Measurements from ENCODE around the gene AQP3. TPM values are rescaled to one million over a fixed set of nuclear protein-coding genes. Genes with fewer than 3 reads are reported as not detected.

The AQP3 gene
- polyA plus RNA-seq, 1 experiment: 0.47 TPM

DNA sequence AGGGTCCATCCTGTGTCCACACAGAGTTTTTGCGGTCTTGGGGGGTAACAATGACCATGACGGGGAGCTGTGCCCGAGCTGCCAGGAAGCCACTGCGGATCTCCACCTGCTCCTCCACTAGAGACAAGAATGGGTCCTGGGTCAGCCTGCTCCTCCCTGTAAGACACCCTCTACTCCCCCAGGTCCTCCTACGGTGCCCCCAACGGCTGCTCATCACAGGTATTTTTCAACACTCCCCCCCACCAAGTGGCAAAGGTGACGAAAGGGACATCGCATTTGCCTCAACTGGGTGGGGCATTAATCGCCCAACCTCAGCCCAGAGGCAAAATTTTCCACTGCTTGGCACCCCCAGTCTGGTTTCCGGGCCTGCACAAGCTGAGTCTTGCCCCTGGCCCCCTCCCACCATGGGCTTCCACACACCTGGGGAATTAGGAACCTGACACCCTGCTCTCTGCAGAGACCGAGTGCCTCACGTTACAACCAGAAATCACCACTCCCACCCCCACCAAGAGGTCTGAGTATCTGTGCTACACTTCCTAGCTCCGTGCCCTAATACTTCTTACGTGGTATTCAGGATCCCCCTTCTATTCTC is 16.7 kb upstream of the AQP3 start:
- no peak for TF ChIP-seq CTCF (IDR thresholded peaks at IDR 0.05; ENCODE audit: insufficient read depth, low read depth, low read length)
- ChIA-PET CTCF (interaction anchor here (0.7 to 8.1 kb wide), 7 partner anchors 10 to 144 kb away, joined by 3 to 70 read pairs (median 5); partner anchors contain the start of gene NOL6), POLR2A (interaction anchor here (0.6 kb wide), 1 partner anchor 8 kb away, joined by 6 read pairs; no protein-coding TSS in a partner anchor)
- no peaks in the 10 kb centered on the region for H3K27me3 ChIP-seq (ENCODE audit: control insufficient read depth, insufficient read depth, low read length)
- DNase-seq (ENCODE audit: low read depth): no peak
- peaks cover 66% of the 10 kb centered on the region for H3K36me3 ChIP-seq (ENCODE audit: control insufficient read depth, insufficient read depth, low read length)
- no peak overlapping the region for H3K4me3 ChIP-seq (ENCODE audit: low read depth, low read length)

GRCh38 chr9:33463151-33463550 is 15.8 kb upstream of the AQP3 start:
- no peak for DNase-seq (ENCODE audit: low read depth)
- H3K36me3 ChIP-seq (ENCODE audit: control insufficient read depth, insufficient read depth, low read length): peaks cover 57% of the 10 kb centered on the region
- CTCF ChIA-PET: interaction anchor here (0.9 to 8.1 kb wide), 4 partner anchors 9 to 143 kb away, joined by 3 to 70 read pairs (median 4); no protein-coding TSS in a partner anchor

DNA sequence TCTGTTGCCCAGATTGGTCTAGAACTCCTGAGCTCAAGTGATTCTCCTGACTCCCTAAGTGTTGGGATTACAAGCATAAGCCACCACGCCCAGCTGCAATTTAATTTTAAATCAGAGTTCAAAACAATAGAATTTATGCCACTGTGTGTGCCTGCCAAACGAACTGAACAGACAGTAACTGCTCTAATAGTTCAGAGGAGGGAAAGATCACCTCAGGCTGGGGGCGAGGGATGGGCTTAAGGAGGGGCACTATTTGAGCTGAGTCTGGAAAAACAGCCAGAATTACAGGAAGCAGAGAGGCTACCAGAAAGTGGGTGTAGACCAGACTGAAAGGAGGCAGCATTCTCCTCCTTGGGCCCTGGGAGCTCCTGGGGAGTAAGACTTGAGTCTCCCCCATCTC is 14.1 kb upstream of the AQP3 start:
- Histone ChIP-seq H3K27me3 (ENCODE audit: control insufficient read depth, insufficient read depth, low read length) (no peaks in the 10 kb centered on the region), H3K4me3 (ENCODE audit: low read depth, low read length) (no peak overlapping the region), H3K36me3 (ENCODE audit: control insufficient read depth, insufficient read depth, low read length) (peaks cover 47% of the 10 kb centered on the region)
- no peak for DNase-seq (ENCODE audit: low read depth)
- no peak for TF ChIP-seq CTCF (IDR thresholded peaks at IDR 0.05; ENCODE audit: insufficient read depth, low read depth, low read length)
- ChIA-PET POLR2A (no interaction called here), CTCF (interaction anchor here (0.7 to 8.1 kb wide), 4 partner anchors 9 to 86 kb away, joined by 3 to 70 read pairs (median 4); no protein-coding TSS in a partner anchor)

More at GRCh38 chr9:33463151-33463550, 15.8 kb upstream of the AQP3 start:
- Histone ChIP-seq H3K27me3 (ENCODE audit: control insufficient read depth, insufficient read depth, low read length) (no peaks in the 10 kb centered on the region), H3K4me3 (ENCODE audit: low read depth, low read length) (no peak overlapping the region)
- POLR2A ChIA-PET: no interaction called here
- TF ChIP-seq CTCF (IDR thresholded peaks at IDR 0.05; ENCODE audit: insufficient read depth, low read depth, low read length): no peak

DNA sequence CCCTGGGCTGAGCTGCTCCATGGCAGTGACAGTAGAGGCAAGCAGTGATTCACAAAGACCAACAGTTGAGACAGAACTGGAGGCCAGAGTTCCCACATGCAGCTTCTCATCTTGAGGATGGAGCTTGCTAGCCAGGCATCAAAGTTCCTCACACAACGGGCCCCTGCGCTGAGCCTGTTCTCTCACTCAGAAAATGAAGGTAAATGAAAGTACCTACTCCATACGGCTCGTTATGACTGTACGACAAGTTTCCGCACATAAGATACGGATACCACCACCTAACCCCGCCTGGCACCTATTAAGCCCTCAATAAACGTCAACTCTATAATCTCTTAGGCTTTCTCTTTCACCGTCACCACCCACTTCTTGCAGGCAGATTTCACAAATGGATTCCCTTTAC is 13.5 kb upstream of the AQP3 start:
- DNase-seq (ENCODE audit: low read depth): no peak
- ChIA-PET POLR2A (no interaction called here), CTCF (interaction anchor here (0.7 to 8.1 kb wide), 3 partner anchors 8 to 86 kb away, joined by 3 to 70 read pairs (median 6); no protein-coding TSS in a partner anchor)
- Histone ChIP-seq H3K36me3 (ENCODE audit: control insufficient read depth, insufficient read depth, low read length) (peaks cover 41% of the 10 kb centered on the region), H3K4me3 (ENCODE audit: low read depth, low read length) (no peak overlapping the region), H3K27me3 (ENCODE audit: control insufficient read depth, insufficient read depth, low read length) (no peaks in the 10 kb centered on the region)
- TF ChIP-seq CTCF (IDR thresholded peaks at IDR 0.05; ENCODE audit: insufficient read depth, low read depth, low read length): no peak

GRCh38 chr9:33459115-33459514 is 11.7 kb upstream of the AQP3 start:
- Histone ChIP-seq H3K4me3 (ENCODE audit: low read depth, low read length) (no peak overlapping the region), H3K36me3 (ENCODE audit: control insufficient read depth, insufficient read depth, low read length) (peaks cover 26% of the 10 kb centered on the region), H3K27me3 (ENCODE audit: control insufficient read depth, insufficient read depth, low read length) (no peaks in the 10 kb centered on the region)
- DNase-seq (ENCODE audit: low read depth): no peak
- ChIA-PET CTCF (interaction anchor here (1.0 to 1.6 kb wide), 2 partner anchors 29 to 1089 kb away, joined by 3 to 7 read pairs; no protein-coding TSS in a partner anchor), POLR2A (no interaction called here)
- TF ChIP-seq CTCF (IDR thresholded peaks at IDR 0.05; ENCODE audit: insufficient read depth, low read depth, low read length): no peak
